SIG-M5 treated with dmso at 0.1 percent for 504 hours (cell line): Measurements from ENCODE around the gene DIPK1B.
A peak's percentile ranks its signal among the peaks of the same experiment; 100 is the strongest.

Experiments
- DNase-seq: peaks from one replicate; lab custom pipeline; 2025; ENCODE audit not compliant: unreplicated experiment; lab: John Stamatoyannopoulos, UW

The DIPK1B gene

GRCh38 chr9:136718345-136719194, 6.2 kb downstream of the DIPK1B start:
- no peak for DNase-seq

- DNase-seq = no peak
Measured at GRCh38 chr9:136719195-136719880, 7.0 kb downstream of the DIPK1B start.

GRCh38 chr9:136720251-136720897, 8.0 kb downstream of the DIPK1B start:
- DNase-seq = no peak

GRCh38 chr9:136720898-136721338, 8.5 kb downstream of the DIPK1B start:
- no peak for DNase-seq

GRCh38 chr9:136721339-136722092, 9.1 kb downstream of the DIPK1B start:
- no peak for DNase-seq

- DNase-seq = no peak
Measured at GRCh38 chr9:136722093-136722968, 10.0 kb downstream of the DIPK1B start.

- no peak for DNase-seq
Measured at GRCh38 chr9:136722969-136723356, 10.6 kb downstream of the DIPK1B start.

GRCh38 chr9:136723362-136723976, 11.1 kb downstream of the DIPK1B start:
- no peak for DNase-seq

- no peak for DNase-seq
Measured at GRCh38 chr9:136723989-136724388, 11.6 kb downstream of the DIPK1B start.

GRCh38 chr9:136724772-136725171, 12.4 kb downstream of the DIPK1B start:
- no peak for DNase-seq

- peak; percentile 40 for DNase-seq
Measured at GRCh38 chr9:136725612-136726011, 13.2 kb downstream of the DIPK1B start.

- no peak for DNase-seq
Measured at GRCh38 chr9:136726118-136726517, 13.7 kb downstream of the DIPK1B start.

GRCh38 chr9:136726631-136727191, 14.3 kb downstream of the DIPK1B start:
- DNase-seq = peak; percentile 58

GRCh38 chr9:136728080-136728547, 15.7 kb downstream of the DIPK1B start:
- peak; percentile 72 for DNase-seq

GRCh38 chr9:136728548-136729123, 16.3 kb downstream of the DIPK1B start:
- no peak for DNase-seq

- peak; percentile 57 for DNase-seq
Measured at GRCh38 chr9:136729144-136729543, 16.8 kb downstream of the DIPK1B start.

GRCh38 chr9:136729926-136730325, 17.6 kb downstream of the DIPK1B start:
- no peak for DNase-seq

- no peak for DNase-seq
Measured at GRCh38 chr9:136732444-136733178, 20.2 kb downstream of the DIPK1B start.
